ENCODE results near the gene SLC4A5. TPM values are rescaled to one million over a fixed set of nuclear protein-coding genes. Genes with fewer than 3 reads are reported as not detected.

Gene SLC4A5
- total RNA-seq, 1 experiment from 2014 or later: 1.8 TPM

- Mint-ChIP-seq H3K27ac (peak overlapping the region; percentile 90; the same call in 1 of the 2 replicates), H3K27me3 (ENCODE audit: low read depth) (no peaks in the 10 kb centered on the region), H3K9me3 (no peaks in the 10 kb centered on the region), H3K4me3 (peak overlapping the region; percentile 83), H3K4me1 (peaks cover 35% of the 10 kb centered on the region), H3K36me3 (peaks cover 31% of the 10 kb centered on the region)
- TF ChIP-seq, protein P1, sequence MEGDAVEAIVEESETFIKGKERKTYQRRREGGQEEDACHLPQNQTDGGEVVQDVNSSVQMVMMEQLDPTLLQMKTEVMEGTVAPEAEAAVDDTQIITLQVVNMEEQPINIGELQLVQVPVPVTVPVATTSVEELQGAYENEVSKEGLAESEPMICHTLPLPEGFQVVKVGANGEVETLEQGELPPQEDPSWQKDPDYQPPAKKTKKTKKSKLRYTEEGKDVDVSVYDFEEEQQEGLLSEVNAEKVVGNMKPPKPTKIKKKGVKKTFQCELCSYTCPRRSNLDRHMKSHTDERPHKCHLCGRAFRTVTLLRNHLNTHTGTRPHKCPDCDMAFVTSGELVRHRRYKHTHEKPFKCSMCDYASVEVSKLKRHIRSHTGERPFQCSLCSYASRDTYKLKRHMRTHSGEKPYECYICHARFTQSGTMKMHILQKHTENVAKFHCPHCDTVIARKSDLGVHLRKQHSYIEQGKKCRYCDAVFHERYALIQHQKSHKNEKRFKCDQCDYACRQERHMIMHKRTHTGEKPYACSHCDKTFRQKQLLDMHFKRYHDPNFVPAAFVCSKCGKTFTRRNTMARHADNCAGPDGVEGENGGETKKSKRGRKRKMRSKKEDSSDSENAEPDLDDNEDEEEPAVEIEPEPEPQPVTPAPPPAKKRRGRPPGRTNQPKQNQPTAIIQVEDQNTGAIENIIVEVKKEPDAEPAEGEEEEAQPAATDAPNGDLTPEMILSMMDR (IDR thresholded peaks at IDR 0.05): no peak
- TF ChIP-seq MYBL2 (CRISPR knock-in tag; IDR thresholded peaks at IDR 0.05) (no peak), ATF3 (CRISPR knock-in tag; conservative IDR thresholded peaks at IDR 0.05) (no peak), SP1 (CRISPR knock-in tag; conservative IDR thresholded peaks at IDR 0.05) (no peak), IRF2 (CRISPR knock-in tag; IDR thresholded peaks at IDR 0.05; ENCODE audit: borderline replicate concordance, low read depth) (no peak), ESRRA (CRISPR knock-in tag; IDR thresholded peaks at IDR 0.05; ENCODE audit: borderline replicate concordance) (no peak), ZNF121 (CRISPR knock-in tag; IDR thresholded peaks at IDR 0.05) (no peak), NR3C1 (CRISPR knock-in tag; conservative IDR thresholded peaks at IDR 0.05; ENCODE audit: low read depth) (no peak), FOXJ3 (CRISPR knock-in tag; IDR thresholded peaks at IDR 0.05; ENCODE audit: borderline replicate concordance) (no peak), TP53 (CRISPR knock-in tag; IDR thresholded peaks at IDR 0.05) (no peak), EMX1 (CRISPR knock-in tag; IDR thresholded peaks at IDR 0.05) (no peak)
- TF ChIP-seq, protein P2, sequence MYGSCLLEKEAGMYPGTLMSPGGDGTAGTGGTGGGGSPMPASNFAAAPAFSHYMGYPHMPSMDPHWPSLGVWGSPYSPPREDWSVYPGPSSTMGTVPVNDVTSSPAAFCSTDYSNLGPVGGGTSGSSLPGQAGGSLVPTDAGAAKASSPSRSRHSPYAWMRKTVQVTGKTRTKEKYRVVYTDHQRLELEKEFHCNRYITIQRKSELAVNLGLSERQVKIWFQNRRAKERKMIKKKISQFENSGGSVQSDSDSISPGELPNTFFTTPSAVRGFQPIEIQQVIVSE (CRISPR knock-in tag; IDR thresholded peaks at IDR 0.05; ENCODE audit: borderline replicate concordance): no peak
- TF ChIP-seq, protein P3, sequence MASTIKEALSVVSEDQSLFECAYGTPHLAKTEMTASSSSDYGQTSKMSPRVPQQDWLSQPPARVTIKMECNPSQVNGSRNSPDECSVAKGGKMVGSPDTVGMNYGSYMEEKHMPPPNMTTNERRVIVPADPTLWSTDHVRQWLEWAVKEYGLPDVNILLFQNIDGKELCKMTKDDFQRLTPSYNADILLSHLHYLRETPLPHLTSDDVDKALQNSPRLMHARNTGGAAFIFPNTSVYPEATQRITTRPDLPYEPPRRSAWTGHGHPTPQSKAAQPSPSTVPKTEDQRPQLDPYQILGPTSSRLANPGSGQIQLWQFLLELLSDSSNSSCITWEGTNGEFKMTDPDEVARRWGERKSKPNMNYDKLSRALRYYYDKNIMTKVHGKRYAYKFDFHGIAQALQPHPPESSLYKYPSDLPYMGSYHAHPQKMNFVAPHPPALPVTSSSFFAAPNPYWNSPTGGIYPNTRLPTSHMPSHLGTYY (CRISPR knock-in tag; IDR thresholded peaks at IDR 0.05): no peak
- TF ChIP-seq, protein P4, sequence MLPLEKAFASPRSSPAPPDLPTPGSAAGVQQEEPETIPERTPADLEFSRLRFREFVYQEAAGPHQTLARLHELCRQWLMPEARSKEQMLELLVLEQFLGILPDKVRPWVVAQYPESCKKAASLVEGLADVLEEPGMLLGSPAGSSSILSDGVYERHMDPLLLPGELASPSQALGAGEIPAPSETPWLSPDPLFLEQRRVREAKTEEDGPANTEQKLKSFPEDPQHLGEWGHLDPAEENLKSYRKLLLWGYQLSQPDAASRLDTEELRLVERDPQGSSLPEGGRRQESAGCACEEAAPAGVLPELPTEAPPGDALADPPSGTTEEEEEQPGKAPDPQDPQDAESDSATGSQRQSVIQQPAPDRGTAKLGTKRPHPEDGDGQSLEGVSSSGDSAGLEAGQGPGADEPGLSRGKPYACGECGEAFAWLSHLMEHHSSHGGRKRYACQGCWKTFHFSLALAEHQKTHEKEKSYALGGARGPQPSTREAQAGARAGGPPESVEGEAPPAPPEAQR (CRISPR knock-in tag; IDR thresholded peaks at IDR 0.05): no peak
- TF ChIP-seq, protein P5, sequence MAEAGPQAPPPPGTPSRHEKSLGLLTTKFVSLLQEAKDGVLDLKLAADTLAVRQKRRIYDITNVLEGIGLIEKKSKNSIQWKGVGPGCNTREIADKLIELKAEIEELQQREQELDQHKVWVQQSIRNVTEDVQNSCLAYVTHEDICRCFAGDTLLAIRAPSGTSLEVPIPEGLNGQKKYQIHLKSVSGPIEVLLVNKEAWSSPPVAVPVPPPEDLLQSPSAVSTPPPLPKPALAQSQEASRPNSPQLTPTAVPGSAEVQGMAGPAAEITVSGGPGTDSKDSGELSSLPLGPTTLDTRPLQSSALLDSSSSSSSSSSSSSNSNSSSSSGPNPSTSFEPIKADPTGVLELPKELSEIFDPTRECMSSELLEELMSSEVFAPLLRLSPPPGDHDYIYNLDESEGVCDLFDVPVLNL (CRISPR knock-in tag; IDR thresholded peaks at IDR 0.05; ENCODE audit: borderline replicate concordance, low read depth): no peak
- TF ChIP-seq, protein P6, sequence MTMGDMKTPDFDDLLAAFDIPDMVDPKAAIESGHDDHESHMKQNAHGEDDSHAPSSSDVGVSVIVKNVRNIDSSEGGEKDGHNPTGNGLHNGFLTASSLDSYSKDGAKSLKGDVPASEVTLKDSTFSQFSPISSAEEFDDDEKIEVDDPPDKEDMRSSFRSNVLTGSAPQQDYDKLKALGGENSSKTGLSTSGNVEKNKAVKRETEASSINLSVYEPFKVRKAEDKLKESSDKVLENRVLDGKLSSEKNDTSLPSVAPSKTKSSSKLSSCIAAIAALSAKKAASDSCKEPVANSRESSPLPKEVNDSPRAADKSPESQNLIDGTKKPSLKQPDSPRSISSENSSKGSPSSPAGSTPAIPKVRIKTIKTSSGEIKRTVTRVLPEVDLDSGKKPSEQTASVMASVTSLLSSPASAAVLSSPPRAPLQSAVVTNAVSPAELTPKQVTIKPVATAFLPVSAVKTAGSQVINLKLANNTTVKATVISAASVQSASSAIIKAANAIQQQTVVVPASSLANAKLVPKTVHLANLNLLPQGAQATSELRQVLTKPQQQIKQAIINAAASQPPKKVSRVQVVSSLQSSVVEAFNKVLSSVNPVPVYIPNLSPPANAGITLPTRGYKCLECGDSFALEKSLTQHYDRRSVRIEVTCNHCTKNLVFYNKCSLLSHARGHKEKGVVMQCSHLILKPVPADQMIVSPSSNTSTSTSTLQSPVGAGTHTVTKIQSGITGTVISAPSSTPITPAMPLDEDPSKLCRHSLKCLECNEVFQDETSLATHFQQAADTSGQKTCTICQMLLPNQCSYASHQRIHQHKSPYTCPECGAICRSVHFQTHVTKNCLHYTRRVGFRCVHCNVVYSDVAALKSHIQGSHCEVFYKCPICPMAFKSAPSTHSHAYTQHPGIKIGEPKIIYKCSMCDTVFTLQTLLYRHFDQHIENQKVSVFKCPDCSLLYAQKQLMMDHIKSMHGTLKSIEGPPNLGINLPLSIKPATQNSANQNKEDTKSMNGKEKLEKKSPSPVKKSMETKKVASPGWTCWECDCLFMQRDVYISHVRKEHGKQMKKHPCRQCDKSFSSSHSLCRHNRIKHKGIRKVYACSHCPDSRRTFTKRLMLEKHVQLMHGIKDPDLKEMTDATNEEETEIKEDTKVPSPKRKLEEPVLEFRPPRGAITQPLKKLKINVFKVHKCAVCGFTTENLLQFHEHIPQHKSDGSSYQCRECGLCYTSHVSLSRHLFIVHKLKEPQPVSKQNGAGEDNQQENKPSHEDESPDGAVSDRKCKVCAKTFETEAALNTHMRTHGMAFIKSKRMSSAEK (CRISPR knock-in tag; IDR thresholded peaks at IDR 0.05; ENCODE audit: borderline replicate concordance): no peak
- TF ChIP-seq, protein P7, sequence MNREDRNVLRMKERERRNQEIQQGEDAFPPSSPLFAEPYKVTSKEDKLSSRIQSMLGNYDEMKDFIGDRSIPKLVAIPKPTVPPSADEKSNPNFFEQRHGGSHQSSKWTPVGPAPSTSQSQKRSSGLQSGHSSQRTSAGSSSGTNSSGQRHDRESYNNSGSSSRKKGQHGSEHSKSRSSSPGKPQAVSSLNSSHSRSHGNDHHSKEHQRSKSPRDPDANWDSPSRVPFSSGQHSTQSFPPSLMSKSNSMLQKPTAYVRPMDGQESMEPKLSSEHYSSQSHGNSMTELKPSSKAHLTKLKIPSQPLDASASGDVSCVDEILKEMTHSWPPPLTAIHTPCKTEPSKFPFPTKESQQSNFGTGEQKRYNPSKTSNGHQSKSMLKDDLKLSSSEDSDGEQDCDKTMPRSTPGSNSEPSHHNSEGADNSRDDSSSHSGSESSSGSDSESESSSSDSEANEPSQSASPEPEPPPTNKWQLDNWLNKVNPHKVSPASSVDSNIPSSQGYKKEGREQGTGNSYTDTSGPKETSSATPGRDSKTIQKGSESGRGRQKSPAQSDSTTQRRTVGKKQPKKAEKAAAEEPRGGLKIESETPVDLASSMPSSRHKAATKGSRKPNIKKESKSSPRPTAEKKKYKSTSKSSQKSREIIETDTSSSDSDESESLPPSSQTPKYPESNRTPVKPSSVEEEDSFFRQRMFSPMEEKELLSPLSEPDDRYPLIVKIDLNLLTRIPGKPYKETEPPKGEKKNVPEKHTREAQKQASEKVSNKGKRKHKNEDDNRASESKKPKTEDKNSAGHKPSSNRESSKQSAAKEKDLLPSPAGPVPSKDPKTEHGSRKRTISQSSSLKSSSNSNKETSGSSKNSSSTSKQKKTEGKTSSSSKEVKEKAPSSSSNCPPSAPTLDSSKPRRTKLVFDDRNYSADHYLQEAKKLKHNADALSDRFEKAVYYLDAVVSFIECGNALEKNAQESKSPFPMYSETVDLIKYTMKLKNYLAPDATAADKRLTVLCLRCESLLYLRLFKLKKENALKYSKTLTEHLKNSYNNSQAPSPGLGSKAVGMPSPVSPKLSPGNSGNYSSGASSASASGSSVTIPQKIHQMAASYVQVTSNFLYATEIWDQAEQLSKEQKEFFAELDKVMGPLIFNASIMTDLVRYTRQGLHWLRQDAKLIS (CRISPR knock-in tag; IDR thresholded peaks at IDR 0.05; ENCODE audit: borderline replicate concordance): no peak
- CTCF ChIA-PET: interaction anchor here (0.9 to 3.2 kb wide), 7 partner anchors 15 to 124 kb away, joined by 3 to 35 read pairs (median 7); partner anchors contain the start of gene INO80B
- DNase-seq (ENCODE audit: low spot score): peak; percentile 20
- ATAC-seq: peak; percentile 5
- POLR2A ChIA-PET: interaction anchor here (0.6 to 1.7 kb wide), 4 partner anchors 17 to 41 kb away, joined by 3 to 7 read pairs (median 4); no protein-coding TSS in a partner anchor
Observed at GRCh38 chr2:74373985-74374384, 30.8 kb upstream of the SLC4A5 start.
